ENCODE measurements around the gene HIVEP1. TPM values are rescaled to one million over a fixed set of nuclear protein-coding genes. Genes with fewer than 3 reads are reported as not detected.
"Not testable (repeated sequence)": the region's sequence is repeated elsewhere in the genome, so short reads cannot be mapped to it uniquely, and the experiment has no call there.

The HIVEP1 gene
- total and polyA plus RNA-seq, 2 of the 13 experiments (the other 11 are each of a cell fraction or from before 2014, with no cell fraction given): 7.4 to 9.9 TPM

DNA sequence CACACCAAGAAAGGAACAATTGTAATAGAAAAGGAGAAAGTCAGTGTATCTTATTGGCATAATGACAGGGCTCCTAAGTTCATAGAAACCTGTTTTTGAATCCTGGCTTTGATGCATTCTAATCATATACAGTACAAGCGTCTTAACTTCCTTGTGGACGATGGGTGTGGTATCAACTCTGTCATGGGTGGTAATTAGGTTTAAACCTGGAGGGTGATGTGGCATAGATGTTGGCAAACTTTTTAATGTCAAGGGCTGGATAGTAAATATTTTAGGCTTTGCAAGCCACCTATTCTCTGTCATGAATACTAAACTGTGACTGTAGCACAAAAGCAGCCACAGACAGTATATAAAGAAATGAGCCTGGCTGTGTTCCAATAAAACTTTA, 139.3 kb downstream of the HIVEP1 start (continued):
- TF ChIP-seq, protein P1, sequence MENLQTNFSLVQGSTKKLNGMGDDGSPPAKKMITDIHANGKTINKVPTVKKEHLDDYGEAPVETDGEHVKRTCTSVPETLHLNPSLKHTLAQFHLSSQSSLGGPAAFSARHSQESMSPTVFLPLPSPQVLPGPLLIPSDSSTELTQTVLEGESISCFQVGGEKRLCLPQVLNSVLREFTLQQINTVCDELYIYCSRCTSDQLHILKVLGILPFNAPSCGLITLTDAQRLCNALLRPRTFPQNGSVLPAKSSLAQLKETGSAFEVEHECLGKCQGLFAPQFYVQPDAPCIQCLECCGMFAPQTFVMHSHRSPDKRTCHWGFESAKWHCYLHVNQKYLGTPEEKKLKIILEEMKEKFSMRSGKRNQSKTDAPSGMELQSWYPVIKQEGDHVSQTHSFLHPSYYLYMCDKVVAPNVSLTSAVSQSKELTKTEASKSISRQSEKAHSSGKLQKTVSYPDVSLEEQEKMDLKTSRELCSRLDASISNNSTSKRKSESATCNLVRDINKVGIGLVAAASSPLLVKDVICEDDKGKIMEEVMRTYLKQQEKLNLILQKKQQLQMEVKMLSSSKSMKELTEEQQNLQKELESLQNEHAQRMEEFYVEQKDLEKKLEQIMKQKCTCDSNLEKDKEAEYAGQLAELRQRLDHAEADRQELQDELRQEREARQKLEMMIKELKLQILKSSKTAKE (CRISPR knock-in tag; IDR thresholded peaks at IDR 0.05; ENCODE audit: borderline replicate concordance): no peak

DNA sequence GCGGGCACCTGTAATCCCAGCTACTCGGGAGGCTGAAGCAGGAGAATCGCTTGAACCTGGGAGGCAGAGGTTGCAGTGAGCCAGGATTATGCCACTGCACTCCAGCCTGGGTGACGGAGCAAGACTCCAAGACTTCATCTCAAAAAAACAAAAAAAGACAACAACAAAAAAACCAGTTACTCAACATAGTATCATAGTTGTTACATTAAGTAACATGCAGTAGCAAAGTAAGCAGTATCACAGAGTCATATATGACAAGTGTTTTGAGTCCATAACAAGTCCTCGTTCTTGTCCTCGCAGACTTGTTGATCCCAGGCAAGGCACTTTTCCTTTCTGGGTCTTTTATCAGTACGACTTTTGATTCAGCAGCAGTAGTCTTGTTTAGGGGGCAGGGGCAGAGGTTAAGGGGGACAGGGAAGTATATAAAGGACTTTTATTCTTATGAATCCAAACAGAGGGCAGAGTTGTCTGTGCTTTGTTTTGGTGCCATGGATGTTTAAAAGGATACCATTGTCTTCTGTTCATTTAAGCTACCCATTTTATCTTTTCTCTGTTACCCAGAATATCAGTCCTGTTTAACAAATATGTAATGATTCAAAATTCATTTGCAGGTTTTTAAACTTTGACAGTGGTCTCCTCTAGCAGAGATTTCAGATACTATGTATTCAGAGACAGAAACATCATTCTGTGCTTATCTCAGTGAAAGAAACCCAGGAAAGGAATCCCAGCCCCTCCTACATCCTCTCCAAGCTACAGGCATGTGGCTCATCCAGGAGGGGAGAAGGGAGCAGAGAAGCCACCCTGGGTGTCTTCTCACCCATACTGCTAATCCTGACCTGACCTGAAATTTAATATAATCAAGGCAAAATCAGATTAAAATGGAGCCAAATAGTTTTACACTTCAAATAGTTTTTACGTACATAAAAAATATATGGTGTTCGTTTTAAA, 140.2 kb downstream of the HIVEP1 start:
- Histone ChIP-seq H3K36me3 (replicated peaks in 1 of 2; ENCODE audit: control insufficient read depth in 1 of 2, insufficient read depth in 2 of 2, low read length in 2 of 2) (no peaks in the 10 kb centered on the region), H3K9ac (ENCODE audit: insufficient read depth, low read depth, low read length) (no peak overlapping the region), H2AFZ (ENCODE audit: low read length) (no peak overlapping the region), H3K4me3 (replicated peaks in 1 of 3; ENCODE audit: insufficient read depth in 1 of 3, low read depth in 2 of 3, low read length in 3 of 3) (no peak overlapping the region), H3K27ac (ENCODE audit: extremely low read length, insufficient read depth, low read length) (no peak overlapping the region), H3K27me3 (ENCODE audit: control insufficient read depth in 1 of 2, insufficient read depth in 2 of 2, low read length in 2 of 2) (no peaks in the 10 kb centered on the region), H3K79me2 (ENCODE audit: insufficient read depth, low read length) (no peaks in the 10 kb centered on the region), H4K20me1 (ENCODE audit: insufficient read depth, low read length) (no peaks in the 10 kb centered on the region), H3K4me2 (ENCODE audit: low read depth, low read length) (no peak overlapping the region), H3K9me3 (ENCODE audit: low read length) (no peaks in the 10 kb centered on the region), H3K4me1 (ENCODE audit: insufficient read depth, low read length) (no peaks in the 10 kb centered on the region)
- FAIRE-seq: no peak
- WGBS (ENCODE audit: low lambda C conversion rate): 85% methylated on average over 9 of the region's 9 CpGs
- no peak for ATAC-seq
- TF ChIP-seq SYNCRIP (IDR thresholded peaks at IDR 0.05; ENCODE audit: insufficient read depth, low read depth, low read length) (no peak), CENPT (CRISPR knock-in tag; IDR thresholded peaks at IDR 0.05; ENCODE audit: low read depth) (no peak), REPIN1 (CRISPR knock-in tag; IDR thresholded peaks at IDR 0.05; ENCODE audit: borderline replicate concordance, low read depth) (no peak), MAZ (IDR thresholded peaks at IDR 0.05; ENCODE audit: borderline replicate concordance, low read depth, low read length) (no peak), MAZ (CRISPR knock-in tag; IDR thresholded peaks at IDR 0.05; ENCODE audit: low read depth) (no peak)
- POLR2A ChIA-PET: no interaction called here
- no TSS peak for BruUV-seq (replicated peaks)
- no peak for DNase-seq (ENCODE audit: low spot score)
- in situ Hi-C loops (cut with HindIII; ENCODE audit: extremely low pct_ligation_motif_present, low pct_unique_long_range_greater_than_20kb): loop anchor here (10.0 kb wide), 1 partner anchor 453 kb away; no protein-coding TSS in a partner anchor
- intact Hi-C loops (cut with micrococcal nuclease; ENCODE audit: unreplicated experiment): no loop called here
- CTCF ChIA-PET (ENCODE audit: low intra/inter-chr PET ratio, low total read pairs): interaction anchor here (1.5 to 1.8 kb wide), 2 partner anchors 82 to 137 kb away, joined by 5 to 12 read pairs; partner anchors contain the start of gene EDN1

DNA sequence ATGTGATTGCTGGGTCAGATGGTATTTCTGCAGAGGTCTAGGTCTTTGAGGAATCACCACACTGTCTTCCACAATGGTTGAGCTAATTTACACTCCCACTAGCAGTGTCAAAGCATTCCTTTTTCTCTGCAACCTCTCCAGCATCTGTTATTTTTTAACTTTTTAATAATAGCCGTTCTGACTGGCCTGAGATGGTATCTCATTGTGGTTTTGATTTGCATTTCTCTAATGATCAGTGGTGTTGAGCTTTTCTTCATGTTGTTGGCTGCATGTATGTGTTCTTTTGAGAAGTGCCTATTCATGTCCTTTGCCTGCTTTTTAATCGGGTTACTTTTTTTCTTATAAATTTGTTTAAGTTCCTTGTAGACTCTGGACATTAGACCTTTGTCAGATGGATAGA, 143.7 kb downstream of the HIVEP1 start:
- FAIRE-seq; H3K79me2 ChIP-seq (ENCODE audit: insufficient read depth, low read length); H2AFZ ChIP-seq (ENCODE audit: low read length); H3K9ac ChIP-seq (ENCODE audit: insufficient read depth, low read depth, low read length); BruUV-seq (replicated peaks); ATAC-seq; POLR2A ChIA-PET; CTCF ChIA-PET (ENCODE audit: low intra/inter-chr PET ratio, low total read pairs); H3K4me2 ChIP-seq (ENCODE audit: low read depth, low read length); H3K36me3 ChIP-seq (replicated peaks in 1 of 2; ENCODE audit: control insufficient read depth in 1 of 2, insufficient read depth in 2 of 2, low read length in 2 of 2); H4K20me1 ChIP-seq (ENCODE audit: insufficient read depth, low read length); DNase-seq (ENCODE audit: low spot score); H3K9me3 ChIP-seq (ENCODE audit: low read length); H3K27ac ChIP-seq (ENCODE audit: extremely low read length, insufficient read depth, low read length); H3K27me3 ChIP-seq (ENCODE audit: control insufficient read depth in 1 of 2, insufficient read depth in 2 of 2, low read length in 2 of 2); H3K4me1 ChIP-seq (ENCODE audit: insufficient read depth, low read length); H3K4me3 ChIP-seq (replicated peaks in 1 of 3; ENCODE audit: insufficient read depth in 1 of 3, low read depth in 2 of 3, low read length in 3 of 3); intact Hi-C loops (cut with micrococcal nuclease; ENCODE audit: unreplicated experiment): not testable (repeated sequence)
- in situ Hi-C loops (cut with HindIII; ENCODE audit: extremely low pct_ligation_motif_present, low pct_unique_long_range_greater_than_20kb): loop anchor here (10.0 kb wide), 1 partner anchor 449 kb away; no protein-coding TSS in a partner anchor
- 74% methylated on average over 2 of the region's 2 CpGs for WGBS (ENCODE audit: low lambda C conversion rate)

Measured in HepG2 (cell line).